Cerebellar nuclear complex (tissue), 1 donor: ENCODE data around the gene SH3PXD2B.

Experiments
- DNase-seq, 2 experiments: peaks; one replicate each; lab custom pipeline; 2025; lab: John Stamatoyannopoulos, UW

SH3PXD2B gene

DNA sequence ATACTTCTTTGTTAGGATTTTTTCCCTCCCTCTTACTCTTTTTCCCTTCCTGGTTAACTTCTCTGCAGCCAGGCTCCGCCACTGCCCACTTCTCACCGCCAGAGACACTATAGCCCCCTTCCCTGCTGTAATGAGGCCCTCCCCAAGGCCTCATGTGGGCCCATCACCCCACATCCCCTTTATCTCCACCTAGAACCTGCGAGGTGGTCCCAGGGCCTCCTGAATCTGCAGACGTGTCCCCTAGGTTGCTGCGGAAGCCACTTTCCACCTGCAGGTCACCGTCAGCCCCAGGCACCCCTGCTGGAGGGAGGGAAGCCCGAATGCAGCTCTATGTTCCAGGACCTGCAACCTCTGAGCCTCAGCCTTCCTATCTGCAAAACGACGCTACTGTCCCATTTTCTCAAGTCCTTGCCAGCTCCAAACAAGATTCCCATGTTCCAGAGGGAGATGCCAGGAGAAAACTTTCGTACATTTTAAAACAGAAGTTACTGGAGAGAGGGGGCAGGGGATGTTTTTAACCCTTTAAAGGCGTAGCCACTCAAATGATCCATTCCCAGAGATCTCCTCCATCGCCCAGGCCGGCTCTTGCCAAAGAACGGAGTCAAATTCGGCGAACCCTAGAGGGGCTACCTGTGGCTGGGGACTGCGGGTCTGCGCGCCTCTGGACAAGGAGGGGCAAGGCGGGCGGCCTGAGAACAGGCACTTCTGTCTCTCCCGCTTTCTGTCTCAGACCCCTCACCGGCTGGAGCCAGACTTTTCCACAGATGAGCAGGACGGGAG is 929 bp downstream of the SH3PXD2B start:
- DNase-seq = no peak

DNA sequence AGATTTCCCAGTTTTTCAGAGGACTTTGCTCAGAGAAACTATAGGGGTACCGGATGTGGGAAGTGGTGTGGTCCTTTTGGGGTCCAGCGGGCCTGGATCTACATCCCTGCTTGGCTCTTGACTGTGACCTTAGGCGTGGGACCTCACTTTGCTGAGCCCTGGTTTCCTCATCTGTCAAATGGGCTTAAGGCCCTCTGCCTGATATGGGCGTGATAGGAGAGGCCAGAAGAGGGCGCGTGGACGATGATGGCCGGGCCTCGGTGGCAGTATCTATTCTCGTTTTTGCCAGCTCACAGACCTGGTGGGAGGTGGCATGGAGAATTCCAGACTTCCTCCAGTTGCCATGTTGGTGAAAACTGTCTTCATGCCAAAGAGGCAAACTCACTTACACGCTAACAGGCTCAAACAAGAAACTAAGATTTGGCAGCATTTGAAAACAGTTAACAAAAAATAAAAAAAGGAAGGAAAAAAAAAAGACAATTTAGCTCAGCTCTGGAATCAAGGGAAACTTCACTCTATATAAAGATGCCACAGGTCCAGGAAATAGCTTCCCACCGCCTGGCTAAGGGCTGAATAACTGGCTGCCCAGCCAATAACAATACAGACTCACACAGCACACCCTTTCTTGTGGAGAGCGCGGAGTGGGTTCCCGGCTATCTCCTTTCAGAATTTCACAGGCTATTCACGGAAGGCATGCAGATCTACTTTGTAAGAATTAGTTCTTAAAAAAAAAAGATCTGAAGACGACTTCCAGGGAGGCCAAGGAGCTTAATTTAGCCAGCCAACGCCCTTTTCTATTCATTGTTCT is 1.7 kb downstream of the SH3PXD2B start:
- no peak for DNase-seq

GRCh38 chr5:172451771-172452197 is 2.5 kb downstream of the SH3PXD2B start:
- no peak for DNase-seq

- peak; percentile 23 to 51 for DNase-seq
Measured at GRCh38 chr5:172450861-172451695, 3.2 kb downstream of the SH3PXD2B start.

- no peak for DNase-seq
Measured at GRCh38 chr5:172450453-172450852, 3.9 kb downstream of the SH3PXD2B start.

DNA sequence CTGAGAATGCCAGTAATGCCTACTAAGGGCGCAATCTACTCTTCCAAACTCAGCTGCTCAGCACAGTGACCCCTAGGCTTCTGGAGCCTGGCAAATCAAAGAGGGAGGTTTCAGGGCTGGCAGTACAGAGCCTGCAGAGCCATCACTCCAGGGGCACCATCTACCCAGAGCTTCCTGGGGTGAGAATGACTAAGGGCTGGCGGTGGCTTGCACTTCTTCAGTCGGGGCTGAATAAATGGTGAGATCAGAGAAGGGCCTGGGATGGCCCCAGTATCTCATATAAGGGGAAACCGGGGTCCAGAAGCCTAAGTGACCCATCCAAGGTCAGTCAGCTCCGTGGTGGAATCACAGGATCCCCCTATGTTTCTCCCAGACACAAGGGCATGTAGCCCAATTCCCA is 5.3 kb downstream of the SH3PXD2B start:
- no peak for DNase-seq

- DNase-seq = no peak
Measured at GRCh38 chr5:172447646-172448365, 6.5 kb downstream of the SH3PXD2B start.

- peak in 1 of 2 experiments; percentile 35 for DNase-seq
Measured at GRCh38 chr5:172446336-172447051, 7.8 kb downstream of the SH3PXD2B start.

DNA sequence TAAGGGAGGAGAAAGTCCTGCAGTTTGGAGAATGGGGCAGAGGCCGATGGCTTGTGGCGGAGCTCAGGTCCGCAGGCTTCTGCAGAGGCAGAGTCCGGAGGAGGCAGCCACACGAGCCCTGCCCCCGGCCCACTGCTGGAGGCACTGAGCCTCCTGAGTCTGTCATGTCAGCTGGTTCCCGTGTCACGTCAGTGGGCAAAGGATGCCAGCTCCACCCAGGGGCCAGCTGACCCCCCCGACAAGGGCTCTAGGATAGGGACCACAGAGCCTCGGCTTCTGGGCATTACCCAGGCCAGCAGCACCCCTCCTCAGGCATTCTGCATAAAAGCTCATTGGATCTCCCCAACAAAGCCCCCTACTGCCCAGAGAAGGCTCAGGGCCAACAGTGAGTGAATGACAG is 8.5 kb downstream of the SH3PXD2B start:
- no peak for DNase-seq

- no peak for DNase-seq
Measured at GRCh38 chr5:172444626-172445365, 9.5 kb downstream of the SH3PXD2B start.

DNA sequence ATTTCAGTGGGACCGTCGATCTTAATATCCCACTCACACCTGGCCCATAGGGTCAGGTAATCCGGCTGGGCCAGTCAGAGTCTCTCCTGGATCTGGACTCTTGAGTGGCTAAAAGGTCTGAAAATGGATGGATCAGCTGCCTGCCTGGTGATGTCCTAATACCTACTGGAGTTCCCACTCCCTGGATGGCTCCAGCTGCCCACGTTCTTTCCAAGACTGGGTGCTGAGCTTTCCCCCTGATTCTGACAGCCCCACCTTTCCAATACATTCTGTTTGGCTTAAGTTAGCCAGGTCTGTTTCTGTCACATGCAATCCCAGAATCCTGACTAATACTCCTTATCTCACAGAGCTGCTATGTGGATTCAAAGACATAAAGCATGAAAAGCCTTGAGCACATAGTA is 10.2 kb downstream of the SH3PXD2B start:
- no peak for DNase-seq

DNA sequence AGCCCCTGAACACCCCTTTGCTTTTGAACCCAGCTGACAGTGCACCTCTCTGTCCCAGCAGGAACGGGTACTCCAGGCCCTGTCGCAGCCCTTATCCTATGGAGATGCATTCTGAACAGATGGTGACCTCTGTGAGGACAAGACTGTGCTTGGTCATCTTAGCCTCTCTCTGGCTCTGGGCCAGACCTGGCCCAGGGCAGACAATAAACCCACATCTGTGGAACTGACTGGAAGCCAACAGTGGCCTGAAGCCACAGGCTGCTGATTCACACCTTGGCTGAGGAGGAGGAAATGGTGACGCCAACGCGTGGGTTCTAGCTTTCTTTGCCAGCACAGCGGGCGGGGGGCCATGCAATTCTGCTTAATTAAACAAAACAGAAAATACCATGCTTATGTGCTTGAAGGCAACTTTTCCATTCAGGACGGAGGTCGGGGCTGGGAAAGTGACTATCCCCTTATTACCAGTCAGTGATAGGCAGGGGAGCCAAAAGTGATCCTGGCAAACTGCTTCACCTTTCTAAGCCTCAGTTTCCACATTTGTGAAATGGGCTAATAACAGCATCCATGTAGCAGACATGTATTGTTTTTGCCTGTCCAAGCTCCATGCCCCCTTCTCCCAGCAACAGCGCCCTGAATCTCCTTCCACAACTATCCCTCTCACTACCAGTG is 10.8 kb downstream of the SH3PXD2B start:
- DNase-seq = peak in 1 of 2 experiments; percentile 77

DNA sequence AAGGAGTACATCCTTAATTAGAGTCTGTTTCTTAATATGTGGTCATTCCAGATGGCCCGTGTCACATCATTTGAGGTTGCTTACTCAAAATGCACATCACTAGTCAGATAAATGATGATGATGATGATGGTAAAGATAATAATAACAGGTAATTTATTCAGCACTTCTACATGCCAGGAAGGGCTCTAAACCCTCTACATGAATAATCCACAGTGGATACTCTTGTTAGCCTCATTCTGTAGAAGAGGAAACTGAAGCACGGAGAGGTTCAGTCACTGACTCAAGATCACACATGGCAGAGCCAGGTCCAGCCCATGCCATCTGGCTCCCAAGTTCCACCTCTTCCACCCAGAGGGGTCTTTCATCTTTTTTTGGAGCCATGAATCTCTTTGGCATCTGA is 11.7 kb downstream of the SH3PXD2B start:
- DNase-seq = no peak

DNA sequence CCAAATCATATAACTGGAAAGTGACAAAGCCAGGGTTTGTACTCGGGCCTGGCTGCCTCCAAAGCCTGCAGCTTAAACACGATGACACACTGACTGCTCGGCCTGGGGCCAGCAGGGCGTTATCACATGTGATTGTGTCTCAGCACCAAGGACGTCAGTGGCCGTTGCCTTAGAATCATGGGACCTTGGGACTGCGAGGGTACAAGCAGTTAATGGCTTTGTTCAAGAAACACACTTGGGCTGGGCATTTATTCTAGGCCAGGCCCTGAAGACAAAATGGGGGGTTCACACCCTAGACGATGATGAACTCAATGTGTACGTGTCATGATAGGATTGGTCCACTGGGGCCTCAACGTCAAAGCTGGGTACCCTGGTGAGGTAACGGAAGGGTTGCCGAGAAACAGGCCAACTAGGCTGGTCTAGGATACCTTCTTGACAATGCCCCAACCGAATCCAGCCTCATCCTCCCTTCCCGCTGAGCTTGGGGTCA is 13.0 kb downstream of the SH3PXD2B start:
- no peak for DNase-seq

DNA sequence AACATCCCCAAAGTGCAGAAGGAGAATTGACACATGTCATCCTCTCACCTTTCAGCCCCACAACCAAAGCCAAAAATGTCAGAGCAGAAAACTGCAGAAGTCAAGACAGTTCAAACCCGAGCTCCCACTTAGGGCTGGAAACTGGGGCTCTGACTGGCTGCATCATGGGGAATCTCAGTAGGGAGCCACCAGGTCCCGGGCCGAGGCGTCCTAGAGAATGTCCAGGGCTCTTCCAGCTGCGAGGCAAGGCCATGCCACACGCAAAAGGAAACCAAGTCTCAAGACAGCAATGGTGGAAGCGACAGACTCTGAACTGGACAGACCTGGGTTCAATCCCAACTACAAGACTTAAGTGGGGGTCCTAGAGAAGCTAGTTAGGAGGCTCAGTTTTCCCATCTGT is 13.8 kb downstream of the SH3PXD2B start:
- DNase-seq = no peak

GRCh38 chr5:172439785-172440477 is 14.4 kb downstream of the SH3PXD2B start:
- no peak for DNase-seq

- DNase-seq = no peak
Measured at GRCh38 chr5:172438319-172438668, 16.0 kb downstream of the SH3PXD2B start.

DNA sequence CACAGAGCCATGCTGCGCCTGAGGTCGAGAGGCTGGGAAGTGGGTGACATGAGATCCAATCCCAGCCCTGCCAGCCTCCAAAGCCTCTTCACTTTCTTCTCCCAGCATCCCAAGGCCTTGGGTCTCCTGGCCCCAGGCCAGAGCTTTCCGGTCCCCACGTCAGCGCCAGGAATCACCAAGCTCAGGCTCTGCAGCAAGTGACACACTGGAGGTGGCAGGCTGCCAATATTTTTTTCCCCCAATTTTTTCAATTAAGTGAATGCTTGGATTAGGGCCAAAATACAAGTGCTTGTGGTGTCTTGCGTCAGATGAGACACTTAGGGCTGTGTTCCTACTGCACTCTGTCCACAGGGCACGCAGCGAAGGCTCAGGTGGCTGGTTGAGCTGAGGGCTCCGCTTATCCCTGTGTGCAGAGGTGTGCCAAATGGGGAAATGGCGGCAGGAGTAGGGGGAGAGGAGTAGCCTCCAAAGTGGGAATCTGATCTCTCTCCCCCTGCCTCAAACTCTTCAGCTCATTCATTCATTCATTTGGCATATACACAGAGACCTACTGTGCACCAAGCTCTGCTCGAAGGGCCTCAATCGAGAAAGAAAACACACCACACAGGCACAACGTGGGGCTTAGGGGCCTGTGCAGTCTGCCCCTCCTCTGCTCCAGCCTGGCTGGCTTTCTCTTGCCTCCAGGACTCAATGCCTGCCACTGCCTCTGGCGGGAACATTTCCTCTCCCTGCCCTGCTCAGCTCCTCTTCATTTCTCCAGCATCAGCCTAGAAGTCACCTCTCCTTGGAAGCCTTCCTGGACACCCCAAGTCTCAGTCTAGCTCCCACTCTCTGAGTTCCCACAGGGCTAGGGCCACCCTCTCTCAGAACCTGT is 16.6 kb downstream of the SH3PXD2B start:
- DNase-seq = no peak
